PC-9 (cell line): ENCODE measurements around the gene PSMD13.

Experiments
- EZH2 ChIP-seq: fragments of 200-600 bp; sonication (generic); IDR thresholded peaks from 2 replicates; pipeline ENCODE4 v1.8.0; 2017; ENCODE audit warnings: antibody characterized with exemption, low read depth
- TF ChIP-seq, protein P1 (sequence below): fragments of 200-600 bp; sonication (generic); conservative IDR thresholded peaks from 2 replicates; pipeline ENCODE4 v1.6.1; 2017; ENCODE audit warnings: mixed run types, antibody characterized with exemption, mild to moderate bottlenecking, moderate library complexity

DNA sequence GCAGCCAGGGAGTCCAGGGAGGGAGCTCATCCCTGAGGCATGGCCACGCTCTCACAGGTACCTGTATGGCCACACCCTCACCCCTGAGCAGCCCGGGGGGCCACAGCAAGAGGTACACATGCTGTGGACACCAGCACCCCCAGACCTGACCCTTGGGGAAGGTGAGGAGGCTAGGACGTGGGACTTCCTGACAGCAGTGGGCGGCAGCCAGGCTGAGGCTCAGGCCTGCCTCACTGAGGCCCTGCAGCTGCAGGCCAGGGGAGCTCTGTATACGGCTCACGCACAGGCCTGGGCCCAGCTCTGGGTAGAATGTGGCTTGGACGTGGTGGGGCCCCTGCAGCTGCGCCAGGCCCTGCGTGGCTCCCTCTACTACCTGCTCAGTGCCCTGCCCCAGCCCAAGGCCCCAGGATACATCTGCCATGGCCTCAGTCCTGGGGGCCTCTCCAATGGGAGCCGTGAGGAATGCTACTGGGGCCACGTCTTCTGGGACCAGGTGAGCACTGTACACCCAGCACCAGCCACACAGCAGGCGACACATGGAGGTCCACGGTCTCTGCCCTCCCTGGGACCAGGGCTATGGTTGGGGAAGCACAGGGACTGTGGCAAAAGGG lies 54.0 kb downstream of the PSMD13 start:
- TF ChIP-seq, protein P1, sequence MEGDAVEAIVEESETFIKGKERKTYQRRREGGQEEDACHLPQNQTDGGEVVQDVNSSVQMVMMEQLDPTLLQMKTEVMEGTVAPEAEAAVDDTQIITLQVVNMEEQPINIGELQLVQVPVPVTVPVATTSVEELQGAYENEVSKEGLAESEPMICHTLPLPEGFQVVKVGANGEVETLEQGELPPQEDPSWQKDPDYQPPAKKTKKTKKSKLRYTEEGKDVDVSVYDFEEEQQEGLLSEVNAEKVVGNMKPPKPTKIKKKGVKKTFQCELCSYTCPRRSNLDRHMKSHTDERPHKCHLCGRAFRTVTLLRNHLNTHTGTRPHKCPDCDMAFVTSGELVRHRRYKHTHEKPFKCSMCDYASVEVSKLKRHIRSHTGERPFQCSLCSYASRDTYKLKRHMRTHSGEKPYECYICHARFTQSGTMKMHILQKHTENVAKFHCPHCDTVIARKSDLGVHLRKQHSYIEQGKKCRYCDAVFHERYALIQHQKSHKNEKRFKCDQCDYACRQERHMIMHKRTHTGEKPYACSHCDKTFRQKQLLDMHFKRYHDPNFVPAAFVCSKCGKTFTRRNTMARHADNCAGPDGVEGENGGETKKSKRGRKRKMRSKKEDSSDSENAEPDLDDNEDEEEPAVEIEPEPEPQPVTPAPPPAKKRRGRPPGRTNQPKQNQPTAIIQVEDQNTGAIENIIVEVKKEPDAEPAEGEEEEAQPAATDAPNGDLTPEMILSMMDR: no peak
- TF ChIP-seq EZH2: no peak
